Naive thymus-derived CD8-positive, alpha-beta T cell (primary cell): ENCODE results near the gene CFAP47. TPM values are rescaled to one million over a fixed set of nuclear protein-coding genes. Genes with fewer than 3 reads are reported as not detected.

Source experiments
- ATAC-seq, 2 donors: fragments of 150-1000 bp; cut with Tn5 transposase in 1 of 2; sonication (Bioruptor Pico), chemical (Tn5 transposase) in 1 of 2; 1 replicate in 1 of 2; 2 replicates in 1 of 2; pipeline ENCODE4 v1.10.0; 2021; ENCODE audit warnings: mild to moderate bottlenecking in 2 of 2, moderate library complexity in 2 of 2
- POLR2A ChIA-PET: fragments of 350-600 bp; sonication (Branson Sonifier 250); formaldehyde crosslinking; loops from one replicate; lab custom pipeline; 2021; ENCODE audit warnings: antibody characterized with exemption; lab: Charles Lee
- DNase-seq, 10 donors: peaks; one replicate each; pipeline versions ENCODE4 v3.0.0 to v3.0.0-alpha.2; 2020 to 2022
- H3K27ac Mint-ChIP-seq, 10 donors: one replicate each; pipeline ENCODE4 v1.8.0; 2020 to 2022; ENCODE audit warnings: mild to moderate bottlenecking in 10 of 10, mixed read lengths in 10 of 10, moderate library complexity in 4 of 10, inconsistent platforms in 1 of 10
- H3K27me3 Mint-ChIP-seq, 5 donors: one replicate each; pipeline ENCODE4 v1.8.0; 2021 to 2022; ENCODE audit warnings: mixed read lengths in 5 of 5
- H3K36me3 Mint-ChIP-seq, 3 donors: one replicate each; pipeline ENCODE4 v1.8.0; 2020 to 2022; ENCODE audit warnings: mixed read lengths in 3 of 3, mild to moderate bottlenecking in 2 of 3, inconsistent platforms in 1 of 3
- H3K4me1 Mint-ChIP-seq, 4 donors: one replicate each; pipeline ENCODE4 v1.8.0; 2021 to 2022; ENCODE audit warnings: mixed read lengths in 4 of 4
- H3K4me3 Mint-ChIP-seq, 10 donors: one replicate each; pipeline ENCODE4 v1.8.0; 2020 to 2022; ENCODE audit warnings: mild to moderate bottlenecking in 10 of 10, mixed read lengths in 10 of 10, moderate library complexity in 6 of 10, inconsistent platforms in 1 of 10
- H3K9me3 Mint-ChIP-seq, 9 donors: one replicate each; pipeline ENCODE4 v1.8.0; 2020 to 2022; ENCODE audit warnings: mixed read lengths in 9 of 9, mild to moderate bottlenecking in 3 of 9, inconsistent platforms in 1 of 9, moderate library complexity in 1 of 9
- polyA plus RNA-seq, 3 donors: library from polyadenylated mRNA; unstranded; fragments of 300-500 nt; fragmentation: Illumina TruSeq; gene quantifications; one replicate each; pipeline ENCODE4 v1.2.3, GENCODE V29; 2021
- total RNA-seq, 8 experiments: library from RNA in 2 of 8; stranded (reverse) in 2 of 8; gene quantifications; one replicate each; pipeline ENCODE4 v1.2.3 and lab custom pipeline; 2021 to 2026

Gene CFAP47
- total and polyA plus RNA-seq, 5 experiments from 2014 or later: not detected

GRCh38 chrX:36334572-36334971 is 415.0 kb downstream of the CFAP47 start:
- Mint-ChIP-seq H3K4me1 (no peaks in the 10 kb centered on the region), H3K36me3 (no peaks in the 10 kb centered on the region), H3K4me3 (no peak overlapping the region), H3K27me3 (no peaks in the 10 kb centered on the region), H3K27ac (no peak overlapping the region), H3K9me3 (peaks cover 0 to 20% (median 0%) of the 10 kb centered on the region in 9 donors)
- ATAC-seq (no peak), DNase-seq (no peak)
- POLR2A ChIA-PET: no interaction called here

- DNase-seq (no peak), ATAC-seq (no peak)
- Mint-ChIP-seq H3K27ac (no peak overlapping the region), H3K4me3 (no peak overlapping the region), H3K27me3 (no peaks in the 10 kb centered on the region), H3K4me1 (no peaks in the 10 kb centered on the region), H3K9me3 (peaks cover 0 to 8% (median 0%) of the 10 kb centered on the region in 9 donors), H3K36me3 (no peaks in the 10 kb centered on the region)
- POLR2A ChIA-PET: no interaction called here
Observed at GRCh38 chrX:36336751-36337150, 417.2 kb downstream of the CFAP47 start.

GRCh38 chrX:36344301-36344700 is 424.8 kb downstream of the CFAP47 start:
- Mint-ChIP-seq H3K27me3 (no peaks in the 10 kb centered on the region), H3K36me3 (no peaks in the 10 kb centered on the region), H3K9me3 (peaks cover 0 to 6% (median 0%) of the 10 kb centered on the region in 9 donors), H3K4me3 (no peak overlapping the region), H3K4me1 (no peaks in the 10 kb centered on the region), H3K27ac (no peak overlapping the region)
- POLR2A ChIA-PET: no interaction called here
- ATAC-seq (no peak), DNase-seq (no peak)

GRCh38 chrX:36348509-36348908 is 429.0 kb downstream of the CFAP47 start:
- no peak for ATAC-seq
- H3K27ac Mint-ChIP-seq: no peak overlapping the region
- H3K4me3 Mint-ChIP-seq: no peak overlapping the region

GRCh38 chrX:36357855-36358254 is 438.3 kb downstream of the CFAP47 start:
- H3K27me3 Mint-ChIP-seq: no peaks in the 10 kb centered on the region
- ATAC-seq: no peak
- H3K9me3 Mint-ChIP-seq: peaks cover 0 to 10% (median 0%) of the 10 kb centered on the region in 9 donors
- no peak for DNase-seq
- no peak overlapping the region for H3K4me3 Mint-ChIP-seq
- no peak overlapping the region for H3K27ac Mint-ChIP-seq
- POLR2A ChIA-PET: no interaction called here
- no peaks in the 10 kb centered on the region for H3K36me3 Mint-ChIP-seq
- no peaks in the 10 kb centered on the region for H3K4me1 Mint-ChIP-seq

More at GRCh38 chrX:36348509-36348908, 429.0 kb downstream of the CFAP47 start:
- no peaks in the 10 kb centered on the region for H3K4me1 Mint-ChIP-seq
- no peak for DNase-seq
- H3K9me3 Mint-ChIP-seq: no peaks in the 10 kb centered on the region
- POLR2A ChIA-PET: no interaction called here
- no peaks in the 10 kb centered on the region for H3K27me3 Mint-ChIP-seq
- no peaks in the 10 kb centered on the region for H3K36me3 Mint-ChIP-seq

GRCh38 chrX:36364262-36364661 is 444.7 kb downstream of the CFAP47 start:
- no peak overlapping the region for H3K4me3 Mint-ChIP-seq
- no peak overlapping the region for H3K27ac Mint-ChIP-seq
- no peaks in the 10 kb centered on the region for H3K36me3 Mint-ChIP-seq
- POLR2A ChIA-PET: no interaction called here
- ATAC-seq (no peak), DNase-seq (no peak)
- H3K4me1 Mint-ChIP-seq: no peaks in the 10 kb centered on the region
- H3K9me3 Mint-ChIP-seq: peaks cover 0 to 10% (median 0%) of the 10 kb centered on the region in 9 donors
- H3K27me3 Mint-ChIP-seq: no peaks in the 10 kb centered on the region

GRCh38 chrX:36383495-36383894 is 464.0 kb downstream of the CFAP47 start:
- no peak for DNase-seq
- Mint-ChIP-seq H3K4me3 (no peak overlapping the region), H3K27ac (no peak overlapping the region), H3K36me3 (no peaks in the 10 kb centered on the region), H3K27me3 (no peaks in the 10 kb centered on the region), H3K9me3 (peaks cover 0 to 2% (median 0%) of the 10 kb centered on the region in 9 donors), H3K4me1 (no peaks in the 10 kb centered on the region)
- ATAC-seq: no peak
- POLR2A ChIA-PET: no interaction called here

GRCh38 chrX:36388901-36389300 is 469.4 kb downstream of the CFAP47 start:
- no peaks in the 10 kb centered on the region for H3K36me3 Mint-ChIP-seq
- H3K9me3 Mint-ChIP-seq: peaks cover 0 to 3% (median 0%) of the 10 kb centered on the region in 9 donors
- H3K27me3 Mint-ChIP-seq: no peaks in the 10 kb centered on the region
- ATAC-seq (no peak), DNase-seq (no peak)
- H3K4me1 Mint-ChIP-seq: no peaks in the 10 kb centered on the region
- no peak overlapping the region for H3K4me3 Mint-ChIP-seq
- POLR2A ChIA-PET: no interaction called here
- no peak overlapping the region for H3K27ac Mint-ChIP-seq

- no peak for DNase-seq
- Mint-ChIP-seq H3K4me3 (no peak overlapping the region), H3K27me3 (no peaks in the 10 kb centered on the region), H3K9me3 (no peaks in the 10 kb centered on the region), H3K27ac (no peak overlapping the region), H3K4me1 (no peaks in the 10 kb centered on the region), H3K36me3 (no peaks in the 10 kb centered on the region)
- POLR2A ChIA-PET: no interaction called here
- no peak for ATAC-seq
Observed at GRCh38 chrX:36401774-36402173, 482.2 kb downstream of the CFAP47 start.

- Mint-ChIP-seq H3K36me3 (no peaks in the 10 kb centered on the region), H3K27ac (no peak overlapping the region), H3K27me3 (no peaks in the 10 kb centered on the region), H3K4me1 (no peaks in the 10 kb centered on the region), H3K9me3 (peaks cover 0 to 6% (median 0%) of the 10 kb centered on the region in 9 donors), H3K4me3 (no peak overlapping the region)
- POLR2A ChIA-PET: no interaction called here
- no peak for DNase-seq
- ATAC-seq: no peak
Observed at GRCh38 chrX:36407836-36408235, 488.3 kb downstream of the CFAP47 start.

- H3K4me1 Mint-ChIP-seq: no peaks in the 10 kb centered on the region
- DNase-seq (no peak), ATAC-seq (no peak)
- no peak overlapping the region for H3K4me3 Mint-ChIP-seq
- H3K36me3 Mint-ChIP-seq: no peaks in the 10 kb centered on the region
- POLR2A ChIA-PET: no interaction called here
- H3K27ac Mint-ChIP-seq: no peak overlapping the region
- peaks cover 0 to 5% (median 0%) of the 10 kb centered on the region in 9 donors for H3K9me3 Mint-ChIP-seq
- no peaks in the 10 kb centered on the region for H3K27me3 Mint-ChIP-seq
Observed at GRCh38 chrX:36414056-36414455, 494.5 kb downstream of the CFAP47 start.

GRCh38 chrX:36422368-36422767 is 502.8 kb downstream of the CFAP47 start:
- no peak for ATAC-seq
- Mint-ChIP-seq H3K27ac (no peak overlapping the region), H3K9me3 (peaks cover 0 to 4% (median 0%) of the 10 kb centered on the region in 9 donors), H3K27me3 (no peaks in the 10 kb centered on the region), H3K4me3 (no peak overlapping the region), H3K4me1 (no peaks in the 10 kb centered on the region), H3K36me3 (no peaks in the 10 kb centered on the region)
- POLR2A ChIA-PET: no interaction called here
- no peak for DNase-seq

GRCh38 chrX:36431819-36432218 is 512.3 kb downstream of the CFAP47 start:
- Mint-ChIP-seq H3K27me3 (no peaks in the 10 kb centered on the region), H3K27ac (no peak overlapping the region), H3K4me3 (no peak overlapping the region), H3K4me1 (no peaks in the 10 kb centered on the region), H3K9me3 (peaks cover 0 to 5% (median 2%) of the 10 kb centered on the region in 9 donors), H3K36me3 (no peaks in the 10 kb centered on the region)
- no peak for ATAC-seq
- DNase-seq: no peak
- POLR2A ChIA-PET: no interaction called here

- Mint-ChIP-seq H3K9me3 (peaks cover 0 to 10% (median 2%) of the 10 kb centered on the region in 9 donors), H3K36me3 (no peaks in the 10 kb centered on the region), H3K27ac (no peak overlapping the region), H3K4me1 (no peaks in the 10 kb centered on the region), H3K4me3 (no peak overlapping the region), H3K27me3 (no peaks in the 10 kb centered on the region)
- POLR2A ChIA-PET: no interaction called here
- no peak for DNase-seq
- ATAC-seq: no peak
Observed at GRCh38 chrX:36434522-36434921, 515.0 kb downstream of the CFAP47 start.
